ENCODE results near the gene RBM38. TPM values are rescaled to one million over a fixed set of nuclear protein-coding genes. Genes with fewer than 3 reads are reported as not detected.

Gene RBM38
- total RNA-seq, 1 donor from 2014 or later: 90.4 TPM

DNA sequence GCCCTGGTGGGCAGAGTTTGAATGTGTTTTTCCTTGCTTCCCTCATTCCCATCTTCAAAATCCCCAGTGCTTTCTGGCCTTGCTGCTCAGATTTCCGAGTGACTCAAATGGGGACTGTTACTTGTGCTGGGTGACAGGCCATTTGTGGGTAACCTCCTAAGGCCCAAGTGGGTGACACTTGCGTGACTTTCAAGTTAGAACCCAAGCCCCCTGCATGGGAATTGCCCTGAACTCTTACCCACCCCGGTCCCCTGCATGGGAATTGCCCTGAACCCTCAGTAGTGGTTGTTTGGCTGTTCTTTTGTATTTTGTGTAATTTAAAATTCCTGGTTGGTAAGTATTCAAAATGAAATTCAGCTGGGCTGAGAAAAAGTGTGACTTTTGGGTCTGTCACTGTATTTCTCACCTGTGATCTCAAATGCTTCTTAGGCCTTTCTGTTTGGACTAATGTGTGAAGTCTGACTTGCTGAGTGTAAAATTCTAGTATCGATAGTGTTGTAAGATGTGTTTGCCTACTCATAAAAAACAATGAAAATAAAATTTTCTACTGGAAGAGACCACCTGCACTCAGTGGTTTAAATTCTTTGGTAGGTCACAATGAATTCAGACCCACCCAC lies 12.4 kb upstream of the RBM38 start:
- Mint-ChIP-seq H3K27me3 (ENCODE audit: insufficient read depth) (no peaks in the 10 kb centered on the region), H3K36me3 (ENCODE audit: low read depth) (peaks cover 37% of the 10 kb centered on the region), H3K4me3 (no peak overlapping the region), H3K9me3 (no peaks in the 10 kb centered on the region), H3K27ac (no peak overlapping the region), H3K4me1 (ENCODE audit: low read depth) (peaks cover 20% of the 10 kb centered on the region)
- intact Hi-C loops (cut with micrococcal nuclease): no loop called here
- DNase-seq (ENCODE audit: low spot score): no peak

DNA sequence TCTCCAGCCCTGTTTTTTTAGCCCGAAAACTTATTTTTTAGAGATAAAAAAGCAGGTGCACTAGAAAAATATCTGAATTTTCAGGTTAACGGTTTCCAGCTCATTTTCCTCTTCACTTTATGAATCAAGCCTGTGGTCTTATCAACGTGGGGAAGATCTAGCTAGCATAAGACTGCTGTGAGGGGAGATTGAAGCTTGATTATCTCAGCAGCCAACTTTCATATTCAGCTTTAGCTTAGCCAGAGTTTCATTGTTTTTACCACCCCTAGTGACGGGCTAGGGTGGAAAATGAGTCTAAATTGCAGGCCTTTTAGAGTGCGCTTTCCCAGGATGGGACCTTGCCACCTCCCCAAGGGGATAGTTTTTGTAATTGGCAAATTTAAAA lies 11.9 kb upstream of the RBM38 start:
- Mint-ChIP-seq H3K4me3 (no peak overlapping the region), H3K27ac (no peak overlapping the region), H3K36me3 (ENCODE audit: low read depth) (peaks cover 37% of the 10 kb centered on the region), H3K9me3 (no peaks in the 10 kb centered on the region), H3K27me3 (ENCODE audit: insufficient read depth) (no peaks in the 10 kb centered on the region), H3K4me1 (ENCODE audit: low read depth) (peaks cover 17% of the 10 kb centered on the region)
- no peak for DNase-seq (ENCODE audit: low spot score)
- intact Hi-C loops (cut with micrococcal nuclease): no loop called here

- DNase-seq (ENCODE audit: low spot score): no peak
- no peaks in the 10 kb centered on the region for H3K9me3 Mint-ChIP-seq
- peaks cover 37% of the 10 kb centered on the region for H3K36me3 Mint-ChIP-seq (ENCODE audit: low read depth)
- no peak overlapping the region for H3K27ac Mint-ChIP-seq
- H3K27me3 Mint-ChIP-seq (ENCODE audit: insufficient read depth): no peaks in the 10 kb centered on the region
- H3K4me1 Mint-ChIP-seq (ENCODE audit: low read depth): peaks cover 14% of the 10 kb centered on the region
- no peak overlapping the region for H3K4me3 Mint-ChIP-seq
- intact Hi-C loops (cut with micrococcal nuclease): loop anchor here (5.0 kb wide), 1 partner anchor 827 kb away; no protein-coding TSS in a partner anchor
Measured at GRCh38 chr20:57380081-57380750, 11.0 kb upstream of the RBM38 start.

GRCh38 chr20:57381596-57382503 lies 9.3 kb upstream of the RBM38 start:
- intact Hi-C loops (cut with micrococcal nuclease): loop anchor here (1.0 to 5.0 kb wide), 4 partner anchors 10 to 825 kb away; no protein-coding TSS in a partner anchor
- Mint-ChIP-seq H3K27me3 (ENCODE audit: insufficient read depth) (no peaks in the 10 kb centered on the region), H3K4me3 (no peak overlapping the region), H3K36me3 (ENCODE audit: low read depth) (peaks cover 28% of the 10 kb centered on the region), H3K27ac (no peak overlapping the region), H3K9me3 (no peaks in the 10 kb centered on the region), H3K4me1 (ENCODE audit: low read depth) (peaks cover 14% of the 10 kb centered on the region)
- peak; percentile 68 for DNase-seq (ENCODE audit: low spot score)

- no peak for DNase-seq (ENCODE audit: low spot score)
- H3K27ac Mint-ChIP-seq: no peak overlapping the region
- H3K27me3 Mint-ChIP-seq (ENCODE audit: insufficient read depth): no peaks in the 10 kb centered on the region
- H3K9me3 Mint-ChIP-seq: no peaks in the 10 kb centered on the region
- peaks cover 22% of the 10 kb centered on the region for H3K36me3 Mint-ChIP-seq (ENCODE audit: low read depth)
- H3K4me1 Mint-ChIP-seq (ENCODE audit: low read depth): peaks cover 14% of the 10 kb centered on the region
- intact Hi-C loops (cut with micrococcal nuclease): loop anchor here (5.0 kb wide), 1 partner anchor 825 kb away; no protein-coding TSS in a partner anchor
- no peak overlapping the region for H3K4me3 Mint-ChIP-seq
Measured at GRCh38 chr20:57382516-57382915, 8.7 kb upstream of the RBM38 start.

GRCh38 chr20:57383447-57384347 lies 7.5 kb upstream of the RBM38 start:
- no peaks in the 10 kb centered on the region for H3K27me3 Mint-ChIP-seq (ENCODE audit: insufficient read depth)
- H3K36me3 Mint-ChIP-seq (ENCODE audit: low read depth): peaks cover 19% of the 10 kb centered on the region
- no peak overlapping the region for H3K27ac Mint-ChIP-seq
- H3K4me3 Mint-ChIP-seq: no peak overlapping the region
- no peak for DNase-seq (ENCODE audit: low spot score)
- H3K4me1 Mint-ChIP-seq (ENCODE audit: low read depth): peaks cover 14% of the 10 kb centered on the region
- no peaks in the 10 kb centered on the region for H3K9me3 Mint-ChIP-seq
- intact Hi-C loops (cut with micrococcal nuclease): loop anchor here (5.0 kb wide), 1 partner anchor 824 kb away; no protein-coding TSS in a partner anchor

DNA sequence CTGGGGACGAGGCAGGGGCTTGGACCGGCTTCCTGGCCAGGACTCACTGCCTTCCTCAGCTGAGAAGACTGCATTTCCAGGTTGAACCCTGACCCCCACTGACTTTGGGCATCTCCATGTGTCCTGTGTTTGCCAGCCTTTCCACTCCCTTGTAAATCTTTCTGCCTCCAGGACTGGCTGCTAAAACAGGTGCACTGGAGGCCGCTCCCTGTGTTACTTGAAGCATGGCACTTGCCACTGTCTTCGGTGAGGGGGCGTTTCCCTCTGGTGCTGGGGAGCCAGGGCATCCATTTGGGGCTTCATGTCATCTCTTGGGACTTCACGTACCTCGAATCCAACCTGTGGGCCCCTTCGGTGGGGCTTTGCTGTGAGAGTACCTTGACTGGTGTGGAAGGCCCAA lies 6.7 kb upstream of the RBM38 start:
- Mint-ChIP-seq H3K9me3 (no peaks in the 10 kb centered on the region), H3K4me3 (no peak overlapping the region), H3K27ac (no peak overlapping the region), H3K27me3 (ENCODE audit: insufficient read depth) (no peaks in the 10 kb centered on the region), H3K4me1 (ENCODE audit: low read depth) (peaks cover 15% of the 10 kb centered on the region), H3K36me3 (ENCODE audit: low read depth) (peaks cover 19% of the 10 kb centered on the region)
- intact Hi-C loops (cut with micrococcal nuclease): loop anchor here (5.0 kb wide), 1 partner anchor 823 kb away; no protein-coding TSS in a partner anchor
- DNase-seq (ENCODE audit: low spot score): no peak

GRCh38 chr20:57384953-57385761 lies 6.0 kb upstream of the RBM38 start:
- no peak for DNase-seq (ENCODE audit: low spot score)
- H3K27ac Mint-ChIP-seq: no peak overlapping the region
- intact Hi-C loops (cut with micrococcal nuclease): loop anchor here (5.0 kb wide), 1 partner anchor 822 kb away; no protein-coding TSS in a partner anchor
- H3K36me3 Mint-ChIP-seq (ENCODE audit: low read depth): peaks cover 19% of the 10 kb centered on the region
- H3K4me3 Mint-ChIP-seq: no peak overlapping the region
- H3K27me3 Mint-ChIP-seq (ENCODE audit: insufficient read depth): no peaks in the 10 kb centered on the region
- H3K4me1 Mint-ChIP-seq (ENCODE audit: low read depth): peaks cover 20% of the 10 kb centered on the region
- no peaks in the 10 kb centered on the region for H3K9me3 Mint-ChIP-seq

- Mint-ChIP-seq H3K4me1 (ENCODE audit: low read depth) (peaks cover 25% of the 10 kb centered on the region), H3K36me3 (ENCODE audit: low read depth) (peaks cover 19% of the 10 kb centered on the region), H3K27ac (no peak overlapping the region), H3K4me3 (no peak overlapping the region), H3K9me3 (no peaks in the 10 kb centered on the region), H3K27me3 (ENCODE audit: insufficient read depth) (no peaks in the 10 kb centered on the region)
- intact Hi-C loops (cut with micrococcal nuclease): no loop called here
- no peak for DNase-seq (ENCODE audit: low spot score)
Measured at GRCh38 chr20:57385940-57386339, 5.3 kb upstream of the RBM38 start.

GRCh38 chr20:57386762-57387161 lies 4.4 kb upstream of the RBM38 start:
- intact Hi-C loops (cut with micrococcal nuclease): no loop called here
- no peak overlapping the region for H3K4me3 Mint-ChIP-seq
- peaks cover 14% of the 10 kb centered on the region for H3K36me3 Mint-ChIP-seq (ENCODE audit: low read depth)
- no peak for DNase-seq (ENCODE audit: low spot score)
- no peak overlapping the region for H3K27ac Mint-ChIP-seq
- no peaks in the 10 kb centered on the region for H3K27me3 Mint-ChIP-seq (ENCODE audit: insufficient read depth)
- H3K9me3 Mint-ChIP-seq: no peaks in the 10 kb centered on the region
- peaks cover 24% of the 10 kb centered on the region for H3K4me1 Mint-ChIP-seq (ENCODE audit: low read depth)

- Mint-ChIP-seq H3K27me3 (ENCODE audit: insufficient read depth) (no peaks in the 10 kb centered on the region), H3K27ac (peak overlapping the region; percentile 52), H3K4me1 (ENCODE audit: low read depth) (peaks cover 17% of the 10 kb centered on the region), H3K4me3 (no peak overlapping the region), H3K9me3 (no peaks in the 10 kb centered on the region), H3K36me3 (ENCODE audit: low read depth) (peaks cover 12% of the 10 kb centered on the region)
- intact Hi-C loops (cut with micrococcal nuclease): no loop called here
- DNase-seq (ENCODE audit: low spot score): no peak
Measured at GRCh38 chr20:57387463-57387862, 3.7 kb upstream of the RBM38 start.
